HG02938 (cell line): ENCODE data around the gene PTPRK.
A peak's percentile ranks its signal among the peaks of the same experiment; 100 is the strongest.

Source experiments
- ATAC-seq: cut with Tn5 transposase; IDR thresholded peaks from one replicate; pipeline ENCODE4 v1.9.1; 2021; ENCODE audit warnings: mild to moderate bottlenecking, moderate library complexity; ENCODE audit not compliant: unreplicated experiment

PTPRK gene

GRCh38 chr6:128252341-128253176, 267.8 kb downstream of the PTPRK start:
- ATAC-seq: peak; percentile 70

- ATAC-seq: no peak
These were observed 268.7 kb downstream of the PTPRK start for GRCh38 chr6:128251445-128252340.

- ATAC-seq: no peak
These were observed 269.9 kb downstream of the PTPRK start for GRCh38 chr6:128250370-128251070.

GRCh38 chr6:128249429-128249828, 271.0 kb downstream of the PTPRK start:
- no peak for ATAC-seq

GRCh38 chr6:128246472-128247260, 273.7 kb downstream of the PTPRK start:
- no peak for ATAC-seq

GRCh38 chr6:128244751-128245405, 275.5 kb downstream of the PTPRK start:
- no peak for ATAC-seq

- ATAC-seq: no peak
These were observed 277.5 kb downstream of the PTPRK start for GRCh38 chr6:128242765-128243403.

GRCh38 chr6:128241216-128241615, 279.2 kb downstream of the PTPRK start:
- no peak for ATAC-seq

GRCh38 chr6:128240024-128240428, 280.4 kb downstream of the PTPRK start:
- peak; percentile 64 for ATAC-seq

- ATAC-seq: no peak
These were observed 281.3 kb downstream of the PTPRK start for GRCh38 chr6:128239146-128239545.

- ATAC-seq: no peak
These were observed 282.2 kb downstream of the PTPRK start for GRCh38 chr6:128238225-128238624.

- no peak for ATAC-seq
These were observed 284.8 kb downstream of the PTPRK start for GRCh38 chr6:128235556-128235955.

GRCh38 chr6:128233531-128233930, 286.9 kb downstream of the PTPRK start:
- no peak for ATAC-seq

GRCh38 chr6:128230267-128230989, 290.0 kb downstream of the PTPRK start:
- ATAC-seq: no peak

- no peak for ATAC-seq
These were observed 294.8 kb downstream of the PTPRK start for GRCh38 chr6:128225612-128226011.

GRCh38 chr6:128216917-128217316, 303.5 kb downstream of the PTPRK start:
- ATAC-seq: no peak

GRCh38 chr6:128209771-128210170, 310.6 kb downstream of the PTPRK start:
- ATAC-seq: no peak

GRCh38 chr6:128208851-128209580, 311.4 kb downstream of the PTPRK start:
- ATAC-seq: no peak
